K562 (cell line): ENCODE data around the gene TNFAIP3. TPM values are rescaled to one million over a fixed set of nuclear protein-coding genes. Genes with fewer than 3 reads are reported as not detected.

Experiments used
- ATAC-seq: fragments of 200-7000 bp; cut with Tn5 transposase; 3 replicates; pipeline ENCODE4 v1.9.1; 2020; ENCODE audit warnings: moderate library complexity
- BruUV-seq: library from RNA; stranded (reverse); fragments of 400-500 nt; replicated peaks from 2 replicates; lab custom pipeline; 2021; lab: Mats Ljungman, UMichigan
- CTCF ChIA-PET: fragments of 300-600 bp; formaldehyde crosslinking; extraction: SDS; loops from one replicate; lab custom pipeline; 2021; ENCODE audit warnings: low intra/inter-chr PET ratio; lab: Yijun Ruan, JAX
- POLR2A ChIA-PET: fragments of 300-600, 350-650 bp; sonication (Branson Sonifier 250); formaldehyde crosslinking; extraction: SDS; loops from one replicate; lab custom pipeline; 2021; ENCODE audit warnings: antibody characterized with exemption, inconsistent platforms; lab: Yijun Ruan, JAX
- DNase-seq, 4 experiments: peaks; one replicate each; pipeline versions ENCODE4 v3.0.0 to v3.0.0-alpha.2; 2011 to 2018; ENCODE audit warnings: low spot score in 3 of 4, mixed read lengths in 3 of 4; ENCODE audit errors: extremely low read depth in 1 of 4
- FAIRE-seq: peaks from 2 replicates; lab custom pipeline; 2011; peaks lifted over from hg19 to GRCh38; lab: Jason Lieb, UNC
- H2AFZ ChIP-seq: 2 replicates; pipeline ENCODE4 v1.6.0; 2011; ENCODE audit warnings: low read depth, low read length, control low read depth, inconsistent platforms
- H3K27ac ChIP-seq: fragments of 200-600 bp; 3 replicates; pipeline ENCODE4 v1.8.0; 2011; ENCODE audit warnings: low read depth, mild to moderate bottlenecking, control low read depth, inconsistent platforms, low read length, moderate library complexity, mixed read lengths; ENCODE audit errors: extremely low read depth
- H3K27me3 ChIP-seq, 2 experiments: fragments of 300-600 bp in 1 of 2; 2 replicates in 1 of 2; 3 replicates in 1 of 2; pipeline versions ENCODE4 v1.6.0 to v1.8.0; 2011; ENCODE audit warnings: inconsistent platforms in 2 of 2, low read length in 2 of 2, mild to moderate bottlenecking in 1 of 2, mixed read lengths in 1 of 2, moderate library complexity in 1 of 2; ENCODE audit not compliant: control insufficient read depth in 2 of 2, insufficient read depth in 2 of 2
- H3K36me3 ChIP-seq: fragments of 300-600 bp; 3 replicates; pipeline ENCODE4 v1.8.0; 2011; ENCODE audit warnings: mild to moderate bottlenecking, low read length, inconsistent platforms; ENCODE audit not compliant: control insufficient read depth, insufficient read depth
- H3K4me1 ChIP-seq, 2 experiments: fragments of 200-600 bp in 1 of 2; replicated peaks in 1 of 2; 2 replicates in 1 of 2; 3 replicates in 1 of 2; pipeline versions ENCODE4 v1.5.1 to v1.8.0; 2011; ENCODE audit warnings: inconsistent platforms in 2 of 2, low read length in 2 of 2, mild to moderate bottlenecking in 1 of 2, mixed read lengths in 1 of 2, moderate library complexity in 1 of 2; ENCODE audit not compliant: control insufficient read depth in 2 of 2, insufficient read depth in 2 of 2
- H3K4me2 ChIP-seq: 2 replicates; pipeline ENCODE4 v1.6.1; 2011; ENCODE audit warnings: low read length, control low read depth, inconsistent platforms, mixed read lengths; ENCODE audit not compliant: insufficient read depth
- H3K4me3 ChIP-seq: fragments of 200-600 bp; sonication (generic), shearing (Covaris generic); 2 replicates; pipeline ENCODE4 v1.5.1; 2016; ENCODE audit warnings: control low read depth, inconsistent platforms
- H3K79me2 ChIP-seq: fragments of 200-600 bp; 3 replicates; pipeline ENCODE4 v1.8.0; 2011; ENCODE audit warnings: low read length, inconsistent platforms; ENCODE audit not compliant: control insufficient read depth, insufficient read depth
- H3K9ac ChIP-seq, 2 experiments: 2 replicates each; pipeline versions ENCODE4 v1.6.0 to v1.6.1; 2011; ENCODE audit warnings: low read depth in 2 of 2, low read length in 2 of 2, control low read depth in 1 of 2, inconsistent platforms in 1 of 2, mild to moderate bottlenecking in 1 of 2, mixed read lengths in 1 of 2; ENCODE audit not compliant: insufficient read depth in 1 of 2
- H3K9me1 ChIP-seq: one replicate; pipeline ENCODE4 v1.6.0; 2011; ENCODE audit warnings: inconsistent platforms, mild to moderate bottlenecking, low read length, moderate library complexity; ENCODE audit not compliant: control insufficient read depth, insufficient read depth
- H3K9me3 ChIP-seq: replicated peaks from 2 replicates; pipeline ENCODE4 v1.5.1; 2011; ENCODE audit warnings: low read depth, low read length, inconsistent platforms; ENCODE audit not compliant: control insufficient read depth, insufficient read depth
- H4K20me1 ChIP-seq: replicated peaks from 2 replicates; pipeline ENCODE4 v1.6.1; 2011; ENCODE audit warnings: low read length, inconsistent platforms, mixed read lengths; ENCODE audit not compliant: control insufficient read depth, insufficient read depth
- CBFA2T3 ChIP-seq: fragments of 450-650 bp; IDR thresholded peaks from 2 replicates; pipeline ENCODE4 v1.6.1; 2017
- CHD1 ChIP-seq: fragments of 200-600 bp; sonication (generic); IDR thresholded peaks from one replicate; pipeline ENCODE4 v1.6.1; 2012; ENCODE audit warnings: mild to moderate bottlenecking, moderate library complexity, low read length, inconsistent platforms
- ELK3 ChIP-seq: fragments of 450-650 bp; formaldehyde crosslinking; IDR thresholded peaks from 2 replicates; pipeline ENCODE4 v1.4.0; 2020; ENCODE audit warnings: mild to moderate bottlenecking
- ILK ChIP-seq: fragments of 450-650 bp; IDR thresholded peaks from 2 replicates; pipeline ENCODE4 v1.6.1; 2016; ENCODE audit warnings: missing genetic modification characterization, low read depth, mild to moderate bottlenecking, missing compliant biosample characterization, moderate library complexity, borderline replicate concordance
- MAFG ChIP-seq: fragments of 450-650 bp; conservative IDR thresholded peaks from 2 replicates; pipeline ENCODE4 v1.6.1; 2016; ENCODE audit warnings: missing genetic modification characterization, missing compliant biosample characterization
- NCOA2 ChIP-seq, 2 experiments: fragments of 450-650 bp; IDR thresholded peaks; 2 replicates each; pipeline ENCODE4 v1.6.1; 2018; ENCODE audit warnings: mild to moderate bottlenecking in 2 of 2, moderate library complexity in 1 of 2; ENCODE audit not compliant: partially characterized antibody in 2 of 2
- PBX2 ChIP-seq, 2 experiments: IDR thresholded peaks in 1 of 2; conservative IDR thresholded peaks in 1 of 2; 2 replicates each; pipeline ENCODE4 v1.6.1; 2016; ENCODE audit warnings: low read depth in 2 of 2, mild to moderate bottlenecking in 1 of 2, missing compliant biosample characterization in 1 of 2, missing genetic modification characterization in 1 of 2, moderate library complexity in 1 of 2
- SMC3 ChIP-seq: conservative IDR thresholded peaks from 2 replicates; pipeline ENCODE4 v1.6.1; 2011; ENCODE audit warnings: low read depth, low read length, improper control_type of control experiment; ENCODE audit not compliant: insufficient read depth
- ZBTB7A ChIP-seq: IDR thresholded peaks from 2 replicates; pipeline ENCODE4 v1.6.1; 2011; ENCODE audit warnings: low read depth, mild to moderate bottlenecking, low read length, moderate library complexity, borderline replicate concordance; ENCODE audit not compliant: control insufficient read depth
- ZBTB9 ChIP-seq: fragments of 450-650 bp; formaldehyde crosslinking; IDR thresholded peaks from 2 replicates; pipeline ENCODE4 v1.4.0; 2020; ENCODE audit warnings: mild to moderate bottlenecking, moderate library complexity
- ZNF780A ChIP-seq: fragments of 250-450 bp; sonication (Bioruptor Pico); IDR thresholded peaks from 2 replicates; pipeline ENCODE4 v1.5.0; 2021; ENCODE audit warnings: mild to moderate bottlenecking
- WGBS: fragments of 100-300 bp; shearing (Covaris generic); methylation state at CpG from one replicate; pipeline ENCODE4 v1.1.6; 2016; ENCODE audit warnings: low coverage, mixed read lengths; ENCODE audit not compliant: insufficient coverage; ENCODE audit errors: missing lambda C conversion rate; 5-methylcytosine and 5-hydroxymethylcytosine counted together
- in situ Hi-C: fragments of 300-500 bp; cut with MboI; formaldehyde crosslinking; loops from 4 replicates; pipeline ENCODE4 v1.15.0; 2018; ENCODE audit warnings: inconsistent platforms, mixed read lengths
- intact Hi-C: fragments of 100-400 bp; cut with micrococcal nuclease; formaldehyde crosslinking; loops from 2 replicates; pipeline ENCODE4 v1.14.2; 2022
- polyA plus RNA-seq, 8 experiments: library from polyadenylated mRNA; depleted of rRNA in 4 of 8; stranded (reverse) in 5 of 8; unstranded in 3 of 8; fragments of >200 nt; fragmentation: Nextera tagmentation in 2 of 8; fragmentation: Illumina TruSeq in 1 of 8; extraction: Ambion mirVana in 2 of 8; extraction: Trizol in 1 of 8; gene quantifications; 2 replicates each; pipeline versions ENCODE4 v1.2.1 to v1.2.3, GENCODE V29; 2011 to 2014; ENCODE audit warnings: inconsistent platforms in 1 of 8, missing spikeins in 1 of 8
- total RNA-seq, 7 experiments: library from RNA; depleted of rRNA in 6 of 7; stranded (reverse); fragments of >200 nt in 6 of 7; fragmentation: Illumina TruSeq in 2 of 7; extraction: Trizol in 2 of 7; gene quantifications; 2 replicates each; pipeline versions ENCODE4 v1.2.1 to v1.2.3, GENCODE V29; 2011 to 2021; ENCODE audit warnings: low replicate concordance in 1 of 7

The TNFAIP3 gene
- total and polyA plus RNA-seq, 9 of the 15 experiments (the other 6 are each of a cell fraction or from before 2014, with no cell fraction given) = 0.79 to 17.0 (median 6.4) TPM

- TF ChIP-seq ZBTB9 (CRISPR knock-in tag) = no peak
- 0 out of 2 replicates have a peak, but pooled peaks have one; percentile 7 for TF ChIP-seq CBFA2T3
- no peak for TF ChIP-seq ELK3
Observed at GRCh38 chr6:137927777-137928218, 60.7 kb downstream of the TNFAIP3 start (continued).

GRCh38 chr6:137928286-137928685 lies 61.2 kb downstream of the TNFAIP3 start:
- WGBS = 51% methylated on average over 2 of the region's 2 CpGs
- FAIRE-seq = no peak
- ChIA-PET POLR2A (interaction anchor here (0.8 to 0.9 kb wide), 2 partner anchors 11 to 13 kb away, joined by 3 read pairs; no protein-coding TSS in a partner anchor), CTCF (no interaction called here)
- Histone ChIP-seq H2AFZ (peak overlapping the region; percentile 81), H3K27ac (no peak overlapping the region), H3K27me3 (no peaks in the 10 kb centered on the region), H4K20me1 (no peaks in the 10 kb centered on the region), H3K79me2 (no peaks in the 10 kb centered on the region), H3K9me3 (no peaks in the 10 kb centered on the region), H3K4me2 (no peak overlapping the region), H3K9ac (peak overlapping the region in 1 of 2 experiments; percentile 45; a peak in 1 of 4 replicates), H3K4me1 (peaks cover 4 to 30% of the 10 kb centered on the region in 2 experiments; a peak in 4 of 5 replicates), H3K4me3 (no peak overlapping the region), H3K9me1 (no peaks in the 10 kb centered on the region), H3K36me3 (no peaks in the 10 kb centered on the region)
- no peak for DNase-seq
- peak; percentile 12; the same call in 2 of the 3 replicates for ATAC-seq
- BruUV-seq = no TSS peak
- intact Hi-C loops (no loop called here), in situ Hi-C loops (no loop called here)
- no peak for TF ChIP-seq ZBTB7A
- no peak for TF ChIP-seq MAFG
- no peak for TF ChIP-seq ZNF780A (CRISPR knock-in tag)
- TF ChIP-seq NCOA2 (IDR thresholded peaks at IDR 0.05; ENCODE audit: partially characterized antibody in 2 of 2) = no peak
- TF ChIP-seq PBX2 (CRISPR knock-in tag; IDR thresholded peaks at IDR 0.05; ENCODE audit: low read depth) = no peak
- peak; percentile 9; the same call in 1 of the 2 replicates for TF ChIP-seq PBX2 (tag; conservative IDR thresholded peaks at IDR 0.05; ENCODE audit: low read depth)
- no peak for TF ChIP-seq SMC3
- no peak for TF ChIP-seq CHD1
- no peak for TF ChIP-seq ILK (tag)
